GM18508 (cell line): ENCODE data around the gene FSD2.
"Not testable (repeated sequence)": the region's sequence is repeated elsewhere in the genome, so short reads cannot be mapped to it uniquely, and the experiment has no call there.

Experiments used
- ATAC-seq: cut with Tn5 transposase; IDR thresholded peaks from one replicate; pipeline ENCODE4 v1.9.1; 2021; ENCODE audit warnings: moderate number of reproducible peaks; ENCODE audit not compliant: insufficient read depth, unreplicated experiment

Gene FSD2

GRCh38 chr15:82830427-82831173 is 24.7 kb upstream of the FSD2 start:
- ATAC-seq = no peak

- ATAC-seq = no peak
Measured at GRCh38 chr15:82829234-82829633, 23.4 kb upstream of the FSD2 start.

GRCh38 chr15:82828075-82828474 is 22.2 kb upstream of the FSD2 start:
- no peak for ATAC-seq

GRCh38 chr15:82823049-82823448 is 17.2 kb upstream of the FSD2 start:
- ATAC-seq = no peak

- not testable (repeated sequence) for ATAC-seq
Measured at GRCh38 chr15:82821851-82822250, 16.0 kb upstream of the FSD2 start.

GRCh38 chr15:82821396-82821795 is 15.5 kb upstream of the FSD2 start:
- not testable (repeated sequence) for ATAC-seq

- no peak for ATAC-seq
Measured at GRCh38 chr15:82820128-82820527, 14.3 kb upstream of the FSD2 start.

GRCh38 chr15:82812994-82813393 is 7.1 kb upstream of the FSD2 start:
- no peak for ATAC-seq

- ATAC-seq = no peak
Measured at GRCh38 chr15:82810890-82811426, 5.1 kb upstream of the FSD2 start.

GRCh38 chr15:82810061-82810889 is 4.4 kb upstream of the FSD2 start:
- ATAC-seq = no peak

GRCh38 chr15:82809308-82810060 is 3.6 kb upstream of the FSD2 start, which contains the start of gene WHAMM:
TSS of gene WHAMM (plus strand) at chr15:82809628. CDS start at chr15:82809727, 99 bp downstream.
- ATAC-seq = peak; percentile 53

- no peak for ATAC-seq
Measured at GRCh38 chr15:82808634-82809041, 2.8 kb upstream of the FSD2 start.

- ATAC-seq = no peak
Measured at GRCh38 chr15:82807920-82808633, 2.2 kb upstream of the FSD2 start.

GRCh38 chr15:82804575-82804949 is 1.3 kb downstream of the FSD2 start:
- ATAC-seq = no peak

GRCh38 chr15:82803793-82804574 is 1.9 kb downstream of the FSD2 start:
- no peak for ATAC-seq

GRCh38 chr15:82802497-82802896 is 3.4 kb downstream of the FSD2 start:
- no peak for ATAC-seq

GRCh38 chr15:82799183-82799841 is 6.6 kb downstream of the FSD2 start:
- no peak for ATAC-seq

- no peak for ATAC-seq
Measured at GRCh38 chr15:82798531-82799166, 7.2 kb downstream of the FSD2 start.
